Measurements from ENCODE around the gene TBCK. TPM values are rescaled to one million over a fixed set of nuclear protein-coding genes. Genes with fewer than 3 reads are reported as not detected.

The TBCK gene
- total and polyA plus RNA-seq, 2 of the 8 experiments (the other 6 are each of a cell fraction or from before 2014, with no cell fraction given) = 10.2 to 18.7 TPM

DNA sequence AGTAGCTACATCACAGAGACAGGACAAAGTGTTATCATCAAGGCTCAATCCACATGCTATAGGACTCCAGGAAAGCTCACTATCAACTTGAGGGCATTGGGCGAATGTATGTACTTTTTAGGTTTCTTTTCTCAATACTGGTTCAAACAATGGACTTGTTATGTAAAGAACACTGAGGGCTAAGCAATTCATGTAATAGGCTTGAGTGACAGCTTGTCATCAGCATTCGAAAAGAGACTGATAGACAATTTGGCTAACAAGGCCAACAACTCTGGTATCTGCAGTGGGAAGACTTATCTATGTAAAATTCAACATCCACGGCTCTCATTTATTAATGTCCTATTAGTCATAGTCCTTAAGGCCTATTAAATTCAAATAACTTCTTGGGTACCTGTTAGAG is 279.7 kb downstream of the TBCK start (continued):
- TF ChIP-seq, protein P1, sequence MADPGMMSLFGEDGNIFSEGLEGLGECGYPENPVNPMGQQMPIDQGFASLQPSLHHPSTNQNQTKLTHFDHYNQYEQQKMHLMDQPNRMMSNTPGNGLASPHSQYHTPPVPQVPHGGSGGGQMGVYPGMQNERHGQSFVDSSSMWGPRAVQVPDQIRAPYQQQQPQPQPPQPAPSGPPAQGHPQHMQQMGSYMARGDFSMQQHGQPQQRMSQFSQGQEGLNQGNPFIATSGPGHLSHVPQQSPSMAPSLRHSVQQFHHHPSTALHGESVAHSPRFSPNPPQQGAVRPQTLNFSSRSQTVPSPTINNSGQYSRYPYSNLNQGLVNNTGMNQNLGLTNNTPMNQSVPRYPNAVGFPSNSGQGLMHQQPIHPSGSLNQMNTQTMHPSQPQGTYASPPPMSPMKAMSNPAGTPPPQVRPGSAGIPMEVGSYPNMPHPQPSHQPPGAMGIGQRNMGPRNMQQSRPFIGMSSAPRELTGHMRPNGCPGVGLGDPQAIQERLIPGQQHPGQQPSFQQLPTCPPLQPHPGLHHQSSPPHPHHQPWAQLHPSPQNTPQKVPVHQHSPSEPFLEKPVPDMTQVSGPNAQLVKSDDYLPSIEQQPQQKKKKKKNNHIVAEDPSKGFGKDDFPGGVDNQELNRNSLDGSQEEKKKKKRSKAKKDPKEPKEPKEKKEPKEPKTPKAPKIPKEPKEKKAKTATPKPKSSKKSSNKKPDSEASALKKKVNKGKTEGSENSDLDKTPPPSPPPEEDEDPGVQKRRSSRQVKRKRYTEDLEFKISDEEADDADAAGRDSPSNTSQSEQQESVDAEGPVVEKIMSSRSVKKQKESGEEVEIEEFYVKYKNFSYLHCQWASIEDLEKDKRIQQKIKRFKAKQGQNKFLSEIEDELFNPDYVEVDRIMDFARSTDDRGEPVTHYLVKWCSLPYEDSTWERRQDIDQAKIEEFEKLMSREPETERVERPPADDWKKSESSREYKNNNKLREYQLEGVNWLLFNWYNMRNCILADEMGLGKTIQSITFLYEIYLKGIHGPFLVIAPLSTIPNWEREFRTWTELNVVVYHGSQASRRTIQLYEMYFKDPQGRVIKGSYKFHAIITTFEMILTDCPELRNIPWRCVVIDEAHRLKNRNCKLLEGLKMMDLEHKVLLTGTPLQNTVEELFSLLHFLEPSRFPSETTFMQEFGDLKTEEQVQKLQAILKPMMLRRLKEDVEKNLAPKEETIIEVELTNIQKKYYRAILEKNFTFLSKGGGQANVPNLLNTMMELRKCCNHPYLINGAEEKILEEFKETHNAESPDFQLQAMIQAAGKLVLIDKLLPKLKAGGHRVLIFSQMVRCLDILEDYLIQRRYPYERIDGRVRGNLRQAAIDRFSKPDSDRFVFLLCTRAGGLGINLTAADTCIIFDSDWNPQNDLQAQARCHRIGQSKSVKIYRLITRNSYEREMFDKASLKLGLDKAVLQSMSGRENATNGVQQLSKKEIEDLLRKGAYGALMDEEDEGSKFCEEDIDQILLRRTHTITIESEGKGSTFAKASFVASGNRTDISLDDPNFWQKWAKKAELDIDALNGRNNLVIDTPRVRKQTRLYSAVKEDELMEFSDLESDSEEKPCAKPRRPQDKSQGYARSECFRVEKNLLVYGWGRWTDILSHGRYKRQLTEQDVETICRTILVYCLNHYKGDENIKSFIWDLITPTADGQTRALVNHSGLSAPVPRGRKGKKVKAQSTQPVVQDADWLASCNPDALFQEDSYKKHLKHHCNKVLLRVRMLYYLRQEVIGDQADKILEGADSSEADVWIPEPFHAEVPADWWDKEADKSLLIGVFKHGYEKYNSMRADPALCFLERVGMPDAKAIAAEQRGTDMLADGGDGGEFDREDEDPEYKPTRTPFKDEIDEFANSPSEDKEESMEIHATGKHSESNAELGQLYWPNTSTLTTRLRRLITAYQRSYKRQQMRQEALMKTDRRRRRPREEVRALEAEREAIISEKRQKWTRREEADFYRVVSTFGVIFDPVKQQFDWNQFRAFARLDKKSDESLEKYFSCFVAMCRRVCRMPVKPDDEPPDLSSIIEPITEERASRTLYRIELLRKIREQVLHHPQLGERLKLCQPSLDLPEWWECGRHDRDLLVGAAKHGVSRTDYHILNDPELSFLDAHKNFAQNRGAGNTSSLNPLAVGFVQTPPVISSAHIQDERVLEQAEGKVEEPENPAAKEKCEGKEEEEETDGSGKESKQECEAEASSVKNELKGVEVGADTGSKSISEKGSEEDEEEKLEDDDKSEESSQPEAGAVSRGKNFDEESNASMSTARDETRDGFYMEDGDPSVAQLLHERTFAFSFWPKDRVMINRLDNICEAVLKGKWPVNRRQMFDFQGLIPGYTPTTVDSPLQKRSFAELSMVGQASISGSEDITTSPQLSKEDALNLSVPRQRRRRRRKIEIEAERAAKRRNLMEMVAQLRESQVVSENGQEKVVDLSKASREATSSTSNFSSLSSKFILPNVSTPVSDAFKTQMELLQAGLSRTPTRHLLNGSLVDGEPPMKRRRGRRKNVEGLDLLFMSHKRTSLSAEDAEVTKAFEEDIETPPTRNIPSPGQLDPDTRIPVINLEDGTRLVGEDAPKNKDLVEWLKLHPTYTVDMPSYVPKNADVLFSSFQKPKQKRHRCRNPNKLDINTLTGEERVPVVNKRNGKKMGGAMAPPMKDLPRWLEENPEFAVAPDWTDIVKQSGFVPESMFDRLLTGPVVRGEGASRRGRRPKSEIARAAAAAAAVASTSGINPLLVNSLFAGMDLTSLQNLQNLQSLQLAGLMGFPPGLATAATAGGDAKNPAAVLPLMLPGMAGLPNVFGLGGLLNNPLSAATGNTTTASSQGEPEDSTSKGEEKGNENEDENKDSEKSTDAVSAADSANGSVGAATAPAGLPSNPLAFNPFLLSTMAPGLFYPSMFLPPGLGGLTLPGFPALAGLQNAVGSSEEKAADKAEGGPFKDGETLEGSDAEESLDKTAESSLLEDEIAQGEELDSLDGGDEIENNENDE (IDR thresholded peaks at IDR 0.05; ENCODE audit: insufficient replicate concordance, low read length) = no peak
- no peak for TF ChIP-seq YY1 (IDR thresholded peaks at IDR 0.05; ENCODE audit: low read depth, low read length)
- TF ChIP-seq, protein P2, sequence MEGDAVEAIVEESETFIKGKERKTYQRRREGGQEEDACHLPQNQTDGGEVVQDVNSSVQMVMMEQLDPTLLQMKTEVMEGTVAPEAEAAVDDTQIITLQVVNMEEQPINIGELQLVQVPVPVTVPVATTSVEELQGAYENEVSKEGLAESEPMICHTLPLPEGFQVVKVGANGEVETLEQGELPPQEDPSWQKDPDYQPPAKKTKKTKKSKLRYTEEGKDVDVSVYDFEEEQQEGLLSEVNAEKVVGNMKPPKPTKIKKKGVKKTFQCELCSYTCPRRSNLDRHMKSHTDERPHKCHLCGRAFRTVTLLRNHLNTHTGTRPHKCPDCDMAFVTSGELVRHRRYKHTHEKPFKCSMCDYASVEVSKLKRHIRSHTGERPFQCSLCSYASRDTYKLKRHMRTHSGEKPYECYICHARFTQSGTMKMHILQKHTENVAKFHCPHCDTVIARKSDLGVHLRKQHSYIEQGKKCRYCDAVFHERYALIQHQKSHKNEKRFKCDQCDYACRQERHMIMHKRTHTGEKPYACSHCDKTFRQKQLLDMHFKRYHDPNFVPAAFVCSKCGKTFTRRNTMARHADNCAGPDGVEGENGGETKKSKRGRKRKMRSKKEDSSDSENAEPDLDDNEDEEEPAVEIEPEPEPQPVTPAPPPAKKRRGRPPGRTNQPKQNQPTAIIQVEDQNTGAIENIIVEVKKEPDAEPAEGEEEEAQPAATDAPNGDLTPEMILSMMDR (IDR thresholded peaks at IDR 0.05; ENCODE audit: control extremely low read depth in 1 of 3, insufficient read depth in 1 of 3, low read depth in 1 of 3, low read length in 3 of 3) = no peak
- no peak for TF ChIP-seq CBX8 (IDR thresholded peaks at IDR 0.05; ENCODE audit: borderline replicate concordance, low read depth, low read length)
- TF ChIP-seq PHF8 (conservative IDR thresholded peaks at IDR 0.05; ENCODE audit: low read depth, low read length) = no peak
- no peak for TF ChIP-seq EGR1 (IDR thresholded peaks at IDR 0.05; ENCODE audit: borderline replicate concordance, low read depth, low read length)
- no peak for TF ChIP-seq TBP (IDR thresholded peaks at IDR 0.05; ENCODE audit: low read depth, low read length)
